GM23248 (cell line): ENCODE data around the gene SUFU. TPM values are rescaled to one million over a fixed set of nuclear protein-coding genes. Genes with fewer than 3 reads are reported as not detected.
A peak's percentile ranks its signal among the peaks of the same experiment; 100 is the strongest.

Experiments used
- DNase-seq: peaks from one replicate; pipeline ENCODE4 v3.0.0-alpha.2; 2015
- H2AFZ ChIP-seq: fragments of 200-600 bp; sonication (generic); 2 replicates; pipeline ENCODE4 v1.6.1; 2016; ENCODE audit warnings: antibody characterized with exemption
- H3F3A ChIP-seq: fragments of 200-600 bp; sonication (generic); 2 replicates; pipeline ENCODE4 v1.6.1; 2016; ENCODE audit warnings: mild to moderate bottlenecking, antibody characterized with exemption, mixed run types; ENCODE audit not compliant: insufficient read depth
- H3K27ac ChIP-seq: fragments of 200-600 bp; sonication (generic); 2 replicates; pipeline ENCODE4 v1.5.1; 2016; ENCODE audit warnings: mild to moderate bottlenecking
- H3K27me3 ChIP-seq: fragments of 200-600 bp; sonication (generic); replicated peaks from 2 replicates; pipeline ENCODE4 v1.6.1; 2016; ENCODE audit warnings: mild to moderate bottlenecking; ENCODE audit not compliant: insufficient read depth
- H3K36me3 ChIP-seq: fragments of 200-600 bp; sonication (generic); 2 replicates; pipeline ENCODE4 v1.6.1; 2016; ENCODE audit warnings: low read depth, mild to moderate bottlenecking
- H3K4me1 ChIP-seq: fragments of 200-600 bp; sonication (generic); 2 replicates; pipeline ENCODE4 v1.6.1; 2016; ENCODE audit warnings: mild to moderate bottlenecking; ENCODE audit not compliant: insufficient read depth
- H3K4me2 ChIP-seq: fragments of 200-600 bp; sonication (generic); one replicate; pipeline ENCODE4 v1.6.1; 2016; ENCODE audit warnings: mild to moderate bottlenecking; ENCODE audit not compliant: unreplicated experiment
- H3K4me3 ChIP-seq: fragments of 200-600 bp; sonication (generic); 2 replicates; pipeline ENCODE4 v1.5.1; 2016; ENCODE audit warnings: mild to moderate bottlenecking
- H3K79me2 ChIP-seq: fragments of 200-600 bp; sonication (generic); 2 replicates; pipeline ENCODE4 v1.6.1; 2016; ENCODE audit warnings: mild to moderate bottlenecking; ENCODE audit not compliant: insufficient read depth
- H3K9ac ChIP-seq: fragments of 200-600 bp; sonication (generic); 2 replicates; pipeline ENCODE4 v1.6.1; 2016; ENCODE audit warnings: mild to moderate bottlenecking
- H3K9me2 ChIP-seq: fragments of 200-600 bp; sonication (generic); 2 replicates; pipeline ENCODE4 v1.6.1; 2016; ENCODE audit warnings: mixed run types, mild to moderate bottlenecking, moderate library complexity; ENCODE audit not compliant: insufficient read depth
- H3K9me3 ChIP-seq: fragments of 200-600 bp; sonication (generic); one replicate; pipeline ENCODE4 v1.6.1; 2017; ENCODE audit warnings: low read depth
- H4K20me1 ChIP-seq: fragments of 200-600 bp; sonication (generic); 2 replicates; pipeline ENCODE4 v1.6.0; 2016; ENCODE audit not compliant: insufficient read depth
- EZH2 ChIP-seq: fragments of 200-600 bp; sonication (generic); IDR thresholded peaks from 2 replicates; pipeline ENCODE4 v1.6.1; 2018; ENCODE audit warnings: antibody characterized with exemption, mild to moderate bottlenecking; ENCODE audit not compliant: insufficient read depth, poor library complexity, severe bottlenecking
- EZH2phosphoT487 ChIP-seq: fragments of 200-600 bp; sonication (generic); IDR thresholded peaks from 2 replicates; pipeline ENCODE4 v1.6.1; 2018; ENCODE audit warnings: antibody characterized with exemption, moderate library complexity, mild to moderate bottlenecking, low read depth; ENCODE audit not compliant: insufficient read depth
- WGBS, 2 experiments: methylation state at CpG; one replicate each; pipeline ENCODE4 v1.1.6; 2015 to 2017; ENCODE audit warnings: low lambda C conversion rate in 2 of 2, low coverage in 1 of 2; ENCODE audit errors: missing lambda C conversion rate in 2 of 2; 5-methylcytosine and 5-hydroxymethylcytosine counted together
- in situ Hi-C: fragments of 300-500 bp; cut with MboI; formaldehyde crosslinking; loops from 2 replicates; pipeline ENCODE4 v1.15.0; 2020
- polyA plus RNA-seq: library from polyadenylated mRNA; unstranded; fragments of >200 nt; fragmentation: Nextera tagmentation; extraction: Ambion mirVana; gene quantifications from 2 replicates; pipeline ENCODE4 v1.2.1, GENCODE V29; 2016
- total RNA-seq: library from RNA; depleted of rRNA; stranded (reverse); fragments of >200 nt; shearing (Covaris generic); gene quantifications from 2 replicates; pipeline ENCODE4 v1.2.3, GENCODE V29; 2014

The SUFU gene
- total and polyA plus RNA-seq, 2 experiments from 2014 or later = 3.1 to 5.0 TPM

GRCh38 chr10:102501201-102502028, 2.4 kb upstream of the SUFU start:
- peak overlapping the region; percentile 73 for H3K27ac ChIP-seq
- H3K4me1 ChIP-seq = peaks cover 22% of the 10 kb centered on the region
- 1 to 2% methylated on average over 23 of the region's 23 CpGs for WGBS, 2 experiments
- in situ Hi-C loops = no loop called here
- no peaks in the 10 kb centered on the region for H3K27me3 ChIP-seq
- H3K79me2 ChIP-seq = peaks cover 79% of the 10 kb centered on the region
- peaks cover 18% of the 10 kb centered on the region for H3F3A ChIP-seq
- no peaks in the 10 kb centered on the region for H3K9me3 ChIP-seq
- H3K9ac ChIP-seq = peak overlapping the region; percentile 81
- TF ChIP-seq EZH2 = no peak
- TF ChIP-seq EZH2phosphoT487 = no peak
- peak overlapping the region; percentile 91 for H3K4me3 ChIP-seq
- no peaks in the 10 kb centered on the region for H3K9me2 ChIP-seq
- peak; percentile 56 for DNase-seq
- peak overlapping the region; percentile 86 for H3K4me2 ChIP-seq
- peaks cover 6% of the 10 kb centered on the region; the same call in 1 of the 2 replicates for H4K20me1 ChIP-seq
- peak overlapping the region; percentile 75 for H2AFZ ChIP-seq
- 0 out of 2 replicates have a peak, but pooled peaks cover 4% of the 10 kb centered on the region for H3K36me3 ChIP-seq

DNA sequence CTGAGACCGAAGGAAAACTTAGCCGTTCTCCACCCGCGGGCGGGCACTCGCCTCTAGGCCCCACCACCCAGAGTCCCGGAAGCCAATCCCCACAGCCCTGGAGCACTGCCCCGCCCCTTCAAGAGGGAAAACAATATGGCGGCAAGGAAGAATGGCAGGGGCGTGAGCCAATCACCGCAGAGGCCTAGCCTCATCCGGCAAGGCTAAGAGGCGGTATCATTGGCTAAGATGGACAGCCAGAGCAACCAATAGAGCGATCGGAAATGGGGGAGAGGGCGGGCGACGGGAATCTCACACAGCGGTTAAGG, 1.8 kb upstream of the SUFU start:
- Histone ChIP-seq H3K27ac (peak overlapping the region; percentile 73), H3F3A (peaks cover 18% of the 10 kb centered on the region), H2AFZ (peak overlapping the region; percentile 91), H3K9ac (peak overlapping the region; percentile 81), H3K9me2 (no peaks in the 10 kb centered on the region), H4K20me1 (peaks cover 6% of the 10 kb centered on the region; the same call in 1 of the 2 replicates), H3K4me3 (peak overlapping the region; percentile 91), H3K27me3 (no peaks in the 10 kb centered on the region), H3K4me1 (peaks cover 22% of the 10 kb centered on the region), H3K36me3 (0 out of 2 replicates have a peak, but pooled peaks cover 4% of the 10 kb centered on the region), H3K4me2 (peak overlapping the region; percentile 98), H3K79me2 (peaks cover 79% of the 10 kb centered on the region), H3K9me3 (no peaks in the 10 kb centered on the region)
- 1% methylated on average over 19 of the region's 19 CpGs for WGBS, 2 experiments
- DNase-seq = peak; percentile 99
- in situ Hi-C loops = no loop called here
- TF ChIP-seq EZH2 = no peak
- no peak for TF ChIP-seq EZH2phosphoT487

GRCh38 chr10:102502337-102503151, 1.2 kb upstream of the SUFU start, which contains the start of gene ACTR1A:
TSS of gene ACTR1A (minus strand) at chr10:102502712. CDS start at chr10:102502647, 65 bp downstream.
- Histone ChIP-seq H3K4me3 (peak within 1 kb of the TSS; percentile 91), H3K9me3 (no peaks in the 10 kb centered on the region), H3K9me2 (no peaks in the 10 kb centered on the region), H3K36me3 (0 out of 2 replicates have a peak, but pooled peaks cover 4% of the 10 kb centered on the region), H3F3A (peaks cover 18% of the 10 kb centered on the region), H3K4me1 (peaks cover 22% of the 10 kb centered on the region), H4K20me1 (peaks cover 6% of the 10 kb centered on the region; the same call in 1 of the 2 replicates), H2AFZ (peak within 1 kb of the TSS; percentile 91), H3K27me3 (no peaks in the 10 kb centered on the region), H3K79me2 (peaks cover 79% of the 10 kb centered on the region), H3K9ac (peak within 1 kb of the TSS; percentile 81), H3K27ac (peak within 1 kb of the TSS; percentile 73), H3K4me2 (peak within 1 kb of the TSS; percentile 98)
- TF ChIP-seq EZH2phosphoT487 = no peak
- no peak for TF ChIP-seq EZH2
- in situ Hi-C loops = no loop called here
- peak; percentile 98 for DNase-seq
- 0 to 2% methylated on average over 42 of the region's 42 CpGs for WGBS, 2 experiments

- 1 to 4% methylated on average over 32 to 47 of the region's 47 CpGs for WGBS, 2 experiments
- peak; percentile 39 for DNase-seq
Observed at GRCh38 chr10:102504179-102504975, 605 bp downstream of the SUFU start.

More at GRCh38 chr10:102504179-102504975, 605 bp downstream of the SUFU start:
- H3K9ac ChIP-seq = peak overlapping the region; percentile 82
- peaks cover 21% of the 10 kb centered on the region for H3K4me1 ChIP-seq
- peak overlapping the region; percentile 72 for H2AFZ ChIP-seq
- peaks cover 78% of the 10 kb centered on the region for H3K79me2 ChIP-seq
- TF ChIP-seq EZH2 = no peak
- TF ChIP-seq EZH2phosphoT487 = no peak
- H3K27me3 ChIP-seq = no peaks in the 10 kb centered on the region
- peak overlapping the region; percentile 3; the same call in 1 of the 2 replicates for H3K27ac ChIP-seq
- H3K4me3 ChIP-seq = peak overlapping the region; percentile 91
- no peaks in the 10 kb centered on the region for H3K9me3 ChIP-seq
- in situ Hi-C loops = no loop called here
- peak overlapping the region; percentile 83 for H3K4me2 ChIP-seq
- peaks cover 22% of the 10 kb centered on the region for H3F3A ChIP-seq
- no peaks in the 10 kb centered on the region for H3K36me3 ChIP-seq
- no peaks in the 10 kb centered on the region for H4K20me1 ChIP-seq
- H3K9me2 ChIP-seq = no peaks in the 10 kb centered on the region
